Esophagus muscularis mucosa (tissue), 4 donors: Measurements from ENCODE around the gene ADAMTS1. TPM values are rescaled to one million over a fixed set of nuclear protein-coding genes. Genes with fewer than 3 reads are reported as not detected.

ENCODE experiments used
- DNase-seq: peaks from one replicate; pipeline ENCODE4 v3.0.0-alpha.2; 2017; ENCODE audit errors: extremely low spot score
- H3K27ac ChIP-seq, 4 donors: fragments of 200-600 bp; sonication (generic); replicated peaks in 1 of 4; 1 replicate in 3 of 4; 2 replicates in 1 of 4; pipeline ENCODE4 v1.5.1; 2016 to 2019; ENCODE audit warnings: mild to moderate bottlenecking in 1 of 4
- H3K27me3 ChIP-seq, 4 donors: fragments of 200-600 bp; sonication (generic); one replicate each; pipeline versions ENCODE4 v1.5.1 to v1.6.0; 2016 to 2019
- H3K36me3 ChIP-seq, 4 donors: fragments of 200-600 bp; sonication (generic); one replicate each; pipeline ENCODE4 v1.5.1; 2016 to 2019
- H3K4me1 ChIP-seq, 4 donors: fragments of 200-600 bp; sonication (generic); one replicate each; pipeline ENCODE4 v1.5.1; 2016 to 2019
- H3K4me3 ChIP-seq, 4 donors: fragments of 200-600 bp; sonication (generic); 1 replicate in 2 of 4; 2 replicates in 2 of 4; pipeline ENCODE4 v1.5.1; 2016 to 2019; ENCODE audit warnings: mild to moderate bottlenecking in 4 of 4, moderate library complexity in 1 of 4
- H3K9me3 ChIP-seq, 4 donors: fragments of 200-600 bp; sonication (generic); 1 replicate in 3 of 4; 2 replicates in 1 of 4; pipeline ENCODE4 v1.5.1; 2016 to 2019
- EP300 ChIP-seq: sonication (generic); formaldehyde crosslinking; IDR thresholded peaks from one replicate; pipeline ENCODE4 v1.6.1; 2017; ENCODE audit warnings: antibody characterized with exemption
- POLR2A ChIP-seq: fragments of 450-650 bp; IDR thresholded peaks from one replicate; pipeline ENCODE4 v1.6.1; 2017; ENCODE audit warnings: antibody characterized with exemption, moderate library complexity, mild to moderate bottlenecking, low read depth
- POLR2AphosphoS5 ChIP-seq, 2 donors: sonication (generic); formaldehyde crosslinking; IDR thresholded peaks; one replicate each; pipeline ENCODE4 v1.6.1; 2017; ENCODE audit warnings: antibody characterized with exemption in 2 of 2
- WGBS: methylation state at CpG from one replicate; pipeline ENCODE4 v1.1.5; 2018; 5-methylcytosine and 5-hydroxymethylcytosine counted together
- intact Hi-C: fragments of 100-400 bp; cut with DNase I; formaldehyde crosslinking; loops from one replicate; pipeline ENCODE4 v1.15.1; 2023
- total RNA-seq, 4 donors: library from RNA; depleted of rRNA; stranded (reverse); fragments of >200 nt; gene quantifications; one replicate each; pipeline versions ENCODE4 v1.1.0 to v1.2.1, GENCODE V29; 2016
- TF ChIP-seq, protein P1 (sequence below), 3 experiments: fragments of 200-600 bp in 2 of 3; fragments of 450-650 bp in 1 of 3; sonication (generic) in 2 of 3; IDR thresholded peaks; one replicate each; pipeline ENCODE4 v1.5.1; 2017 to 2019; ENCODE audit warnings: antibody characterized with exemption in 3 of 3, mild to moderate bottlenecking in 2 of 3, moderate library complexity in 1 of 3

The ADAMTS1 gene
- total RNA-seq, 4 donors from 2014 or later: 60.6 to 164 (median 123) TPM

GRCh38 chr21:26834181-26834905 is 10.9 kb downstream of the ADAMTS1 start:
- Histone ChIP-seq H3K4me3 (no peak overlapping the region), H3K27me3 (no peaks in the 10 kb centered on the region), H3K9me3 (no peaks in the 10 kb centered on the region), H3K27ac (no peak overlapping the region), H3K36me3 (peaks cover 19 to 37% (median 26%) of the 10 kb centered on the region in 4 donors), H3K4me1 (peaks cover 16 to 30% (median 24%) of the 10 kb centered on the region in 4 donors)
- TF ChIP-seq, protein P1, sequence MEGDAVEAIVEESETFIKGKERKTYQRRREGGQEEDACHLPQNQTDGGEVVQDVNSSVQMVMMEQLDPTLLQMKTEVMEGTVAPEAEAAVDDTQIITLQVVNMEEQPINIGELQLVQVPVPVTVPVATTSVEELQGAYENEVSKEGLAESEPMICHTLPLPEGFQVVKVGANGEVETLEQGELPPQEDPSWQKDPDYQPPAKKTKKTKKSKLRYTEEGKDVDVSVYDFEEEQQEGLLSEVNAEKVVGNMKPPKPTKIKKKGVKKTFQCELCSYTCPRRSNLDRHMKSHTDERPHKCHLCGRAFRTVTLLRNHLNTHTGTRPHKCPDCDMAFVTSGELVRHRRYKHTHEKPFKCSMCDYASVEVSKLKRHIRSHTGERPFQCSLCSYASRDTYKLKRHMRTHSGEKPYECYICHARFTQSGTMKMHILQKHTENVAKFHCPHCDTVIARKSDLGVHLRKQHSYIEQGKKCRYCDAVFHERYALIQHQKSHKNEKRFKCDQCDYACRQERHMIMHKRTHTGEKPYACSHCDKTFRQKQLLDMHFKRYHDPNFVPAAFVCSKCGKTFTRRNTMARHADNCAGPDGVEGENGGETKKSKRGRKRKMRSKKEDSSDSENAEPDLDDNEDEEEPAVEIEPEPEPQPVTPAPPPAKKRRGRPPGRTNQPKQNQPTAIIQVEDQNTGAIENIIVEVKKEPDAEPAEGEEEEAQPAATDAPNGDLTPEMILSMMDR (IDR thresholded peaks at IDR 0.05): peak; percentile 16 to 34 (median 20)
- TF ChIP-seq POLR2A: no peak
- no peak for TF ChIP-seq EP300
- no peak for TF ChIP-seq POLR2AphosphoS5 (IDR thresholded peaks at IDR 0.05)
- intact Hi-C loops: loop anchor here (5.0 kb wide), 1 partner anchor 57 kb away; no protein-coding TSS in a partner anchor
- DNase-seq: no peak
- 80% methylated on average over 2 of the region's 2 CpGs for WGBS

DNA sequence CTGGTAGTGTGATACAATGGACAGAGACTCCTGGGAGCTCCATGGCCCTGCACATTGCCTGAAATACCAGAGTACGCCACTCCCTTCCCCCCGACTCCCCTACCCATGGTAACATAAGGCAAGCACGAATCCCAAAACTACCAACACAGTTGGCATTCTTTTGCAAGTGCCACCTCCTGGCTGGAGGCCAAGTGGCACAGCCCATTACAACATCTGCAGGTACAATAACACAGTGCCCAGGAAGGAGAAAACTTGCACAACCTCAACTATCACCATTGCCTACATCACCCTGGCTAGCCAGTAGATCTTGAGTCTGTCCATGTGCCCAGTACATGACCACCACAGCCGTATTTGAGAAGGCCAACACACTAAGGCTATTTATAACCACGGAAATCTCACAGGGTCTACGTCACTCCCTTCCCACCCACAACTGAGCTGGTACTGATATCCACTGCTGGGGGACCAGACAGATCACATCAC is 11.7 kb downstream of the ADAMTS1 start:
- TF ChIP-seq, protein P1 (IDR thresholded peaks at IDR 0.05): no peak
- peak in 1 of 2 donors; percentile 39 for TF ChIP-seq POLR2AphosphoS5 (IDR thresholded peaks at IDR 0.05)
- no peak for TF ChIP-seq POLR2A
- no peaks in the 10 kb centered on the region for H3K9me3 ChIP-seq
- WGBS: 100% methylated on average over 3 of the region's 6 CpGs
- H3K27me3 ChIP-seq: no peaks in the 10 kb centered on the region
- H3K4me3 ChIP-seq: no peak overlapping the region
- intact Hi-C loops: loop anchor here (5.0 kb wide), 1 partner anchor 56 kb away; no protein-coding TSS in a partner anchor
- no peak overlapping the region for H3K27ac ChIP-seq
- H3K4me1 ChIP-seq: peaks cover 10 to 21% (median 16%) of the 10 kb centered on the region in 4 donors
- peaks cover 11 to 29% (median 18%) of the 10 kb centered on the region in 4 donors for H3K36me3 ChIP-seq
- DNase-seq: no peak

DNA sequence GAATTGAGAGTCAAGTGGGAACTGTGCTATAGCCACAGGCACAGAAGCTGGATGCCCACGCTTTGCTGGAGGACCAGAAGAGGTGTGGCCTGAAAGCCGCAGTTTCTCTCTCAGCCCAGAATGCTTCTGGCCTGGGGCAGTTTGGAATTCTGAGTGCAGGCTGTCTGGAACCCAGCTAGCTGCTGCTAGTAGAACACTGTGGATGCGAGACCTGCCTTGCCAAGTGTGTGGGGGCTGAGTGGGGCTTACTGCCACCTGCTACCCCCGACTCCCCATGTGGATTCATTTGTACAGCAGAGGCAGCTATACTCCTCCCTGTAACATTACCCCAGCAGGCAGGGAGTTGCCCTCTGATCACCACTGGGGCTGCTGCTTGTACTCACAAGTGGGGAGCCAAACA is 12.2 kb downstream of the ADAMTS1 start:
- H3K9me3 ChIP-seq: no peaks in the 10 kb centered on the region
- no peaks in the 10 kb centered on the region for H3K27me3 ChIP-seq
- no peak for DNase-seq
- intact Hi-C loops: loop anchor here (5.0 kb wide), 1 partner anchor 56 kb away; no protein-coding TSS in a partner anchor
- WGBS: 100% methylated on average over 2 of the region's 4 CpGs
- H3K27ac ChIP-seq: no peak overlapping the region
- TF ChIP-seq EP300 (no peak), POLR2A (no peak), POLR2AphosphoS5 (IDR thresholded peaks at IDR 0.05) (no peak)
- TF ChIP-seq, protein P1 (IDR thresholded peaks at IDR 0.05): no peak
- peaks cover 7 to 24% (median 13%) of the 10 kb centered on the region in 4 donors for H3K36me3 ChIP-seq
- peaks cover 8 to 16% (median 11%) of the 10 kb centered on the region in 4 donors for H3K4me1 ChIP-seq
- H3K4me3 ChIP-seq: no peak overlapping the region

DNA sequence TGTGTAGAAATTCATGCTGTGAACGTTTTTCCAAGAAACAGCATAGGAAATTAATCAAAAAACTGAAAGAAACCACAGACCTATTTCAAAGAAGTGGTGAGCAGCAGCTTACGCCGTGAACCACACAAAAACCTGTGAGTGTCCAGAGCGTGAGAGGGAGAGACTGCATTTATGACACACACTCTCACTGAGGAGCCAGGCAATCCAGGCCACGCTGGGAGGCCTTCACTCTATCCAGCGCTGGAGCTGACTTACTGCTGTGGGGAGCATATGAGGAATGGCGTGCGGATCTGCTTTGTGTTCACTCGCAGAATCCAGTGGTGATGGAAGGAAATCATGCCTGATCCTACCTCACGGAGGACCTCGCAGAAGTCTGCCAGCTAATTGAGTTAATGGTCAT is 12.7 kb downstream of the ADAMTS1 start:
- H3K4me3 ChIP-seq: no peak overlapping the region
- no peak overlapping the region for H3K27ac ChIP-seq
- H3K27me3 ChIP-seq: no peaks in the 10 kb centered on the region
- TF ChIP-seq POLR2A (no peak), POLR2AphosphoS5 (IDR thresholded peaks at IDR 0.05) (no peak), EP300 (no peak)
- TF ChIP-seq, protein P1 (IDR thresholded peaks at IDR 0.05): no peak
- WGBS: 78% methylated on average over 11 of the region's 11 CpGs
- intact Hi-C loops: loop anchor here (5.0 kb wide), 1 partner anchor 55 kb away; no protein-coding TSS in a partner anchor
- H3K36me3 ChIP-seq: peaks cover 3 to 19% (median 8%) of the 10 kb centered on the region in 4 donors
- peaks cover 3 to 12% (median 6%) of the 10 kb centered on the region in 4 donors for H3K4me1 ChIP-seq
- no peaks in the 10 kb centered on the region for H3K9me3 ChIP-seq
- DNase-seq: no peak
